Breast epithelium (tissue), 4 donors: Measurements from ENCODE around the gene POFUT2. TPM values are rescaled to one million over a fixed set of nuclear protein-coding genes. Genes with fewer than 3 reads are reported as not detected.

Experiments used
- DNase-seq, 2 donors: peaks; one replicate each; pipeline ENCODE4 v3.0.0-alpha.2; 2019; ENCODE audit warnings: low spot score in 2 of 2
- H3K27ac ChIP-seq, 2 donors: fragments of 200-600 bp; sonication (generic) in 1 of 2; one replicate each; pipeline ENCODE4 v1.5.1; 2016 to 2019; ENCODE audit warnings: mild to moderate bottlenecking in 1 of 2
- H3K27me3 ChIP-seq, 2 donors: fragments of 200-600 bp; sonication (generic) in 1 of 2; one replicate each; pipeline versions ENCODE4 v1.5.1 to v1.6.0; 2017 to 2019; ENCODE audit warnings: control low read depth in 1 of 2, mild to moderate bottlenecking in 1 of 2
- H3K36me3 ChIP-seq: fragments of 200-600 bp; one replicate; pipeline ENCODE4 v1.5.1; 2019
- H3K4me1 ChIP-seq, 2 donors: fragments of 200-600 bp; sonication (generic); one replicate each; pipeline ENCODE4 v1.5.1; 2016 to 2019; ENCODE audit warnings: control low read depth in 1 of 2
- H3K4me3 ChIP-seq, 3 donors: fragments of 200-600 bp; sonication (generic); 1 replicate in 2 of 3; 2 replicates in 1 of 3; pipeline ENCODE4 v1.5.1; 2016 to 2019; ENCODE audit warnings: mild to moderate bottlenecking in 3 of 3, moderate library complexity in 2 of 3
- H3K9me3 ChIP-seq, 2 donors: fragments of 200-600 bp; sonication (generic) in 1 of 2; one replicate each; pipeline ENCODE4 v1.5.1; 2016 to 2019; ENCODE audit warnings: control low read depth in 1 of 2
- POLR2A ChIP-seq: fragments of 450-650 bp; IDR thresholded peaks from one replicate; pipeline ENCODE4 v1.6.1; 2016; ENCODE audit warnings: antibody characterized with exemption, mild to moderate bottlenecking, moderate library complexity
- POLR2AphosphoS5 ChIP-seq, 3 donors: sonication (generic); formaldehyde crosslinking; IDR thresholded peaks; one replicate each; pipeline ENCODE4 v1.6.1; 2017; ENCODE audit warnings: antibody characterized with exemption in 3 of 3
- intact Hi-C: fragments of 100-400 bp; cut with DNase I; formaldehyde crosslinking; loops from one replicate; pipeline ENCODE4 v1.15.1; 2023; ENCODE audit warnings: low total_unique reads
- total RNA-seq, 3 donors: library from RNA; depleted of rRNA; stranded (reverse); fragments of >200 nt; gene quantifications; one replicate each; pipeline ENCODE4 v1.1.0, GENCODE V29; 2016
- TF ChIP-seq, protein P1 (sequence below), 3 donors: fragments of 450-650 bp; IDR thresholded peaks; one replicate each; pipeline ENCODE4 v1.5.1; 2016 to 2017; ENCODE audit warnings: antibody characterized with exemption in 3 of 3, mild to moderate bottlenecking in 3 of 3, moderate library complexity in 3 of 3

POFUT2 gene
- total RNA-seq, 3 donors from 2014 or later = 20.0 to 22.9 (median 22.1) TPM

DNA sequence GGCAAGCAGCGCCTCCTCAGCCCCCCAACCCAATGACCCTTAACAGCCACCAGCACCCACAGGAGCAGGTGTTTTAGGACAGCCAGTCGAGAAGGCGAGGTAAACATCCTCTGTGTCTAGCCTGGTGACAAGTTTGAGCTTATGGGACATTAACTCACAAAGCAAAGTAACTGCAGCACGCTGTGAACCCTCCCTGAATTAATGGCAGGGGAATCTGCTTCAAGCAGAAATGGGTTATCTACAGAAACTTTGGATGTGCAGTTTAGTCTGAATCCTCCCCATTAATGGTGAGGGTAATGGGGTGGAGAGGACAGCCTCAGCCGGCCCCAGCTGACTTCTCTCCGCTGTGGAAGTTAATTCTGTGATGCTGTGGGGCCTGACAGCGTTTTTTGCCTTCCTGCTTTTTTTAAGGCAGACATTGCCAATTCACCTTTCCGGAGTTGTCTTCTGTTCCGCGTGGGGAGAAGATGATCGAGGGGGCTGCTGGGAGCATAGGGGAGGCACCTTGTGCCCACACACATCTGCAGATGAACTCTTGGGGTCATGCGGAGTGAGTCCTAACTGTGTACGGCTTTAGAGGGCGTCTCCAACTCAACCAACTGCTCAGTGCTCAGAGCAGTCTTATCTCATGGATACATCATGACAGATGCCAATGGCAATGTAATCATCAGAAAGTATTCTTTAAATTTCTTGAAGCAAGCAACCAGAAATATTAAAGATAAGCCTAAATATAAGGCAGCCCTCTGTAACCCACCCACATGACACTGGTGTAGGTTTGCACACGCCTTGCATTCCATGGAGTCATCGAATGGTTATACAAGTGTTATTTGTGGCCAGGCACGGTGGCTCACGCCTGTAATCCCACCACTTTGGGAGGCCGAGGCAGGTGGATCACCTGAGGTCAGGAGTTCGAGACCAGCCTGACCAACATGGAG, 41.0 kb downstream of the POFUT2 start:
- Histone ChIP-seq H3K27ac (no peak overlapping the region), H3K27me3 (peaks cover 0 to 3% of the 10 kb centered on the region in 2 donors), H3K36me3 (no peaks in the 10 kb centered on the region), H3K4me1 (no peaks in the 10 kb centered on the region), H3K9me3 (peaks cover 19 to 22% of the 10 kb centered on the region in 2 donors), H3K4me3 (no peak overlapping the region)
- intact Hi-C loops = no loop called here
- TF ChIP-seq POLR2AphosphoS5 (IDR thresholded peaks at IDR 0.05) (no peak), POLR2A (no peak)
- TF ChIP-seq, protein P1, sequence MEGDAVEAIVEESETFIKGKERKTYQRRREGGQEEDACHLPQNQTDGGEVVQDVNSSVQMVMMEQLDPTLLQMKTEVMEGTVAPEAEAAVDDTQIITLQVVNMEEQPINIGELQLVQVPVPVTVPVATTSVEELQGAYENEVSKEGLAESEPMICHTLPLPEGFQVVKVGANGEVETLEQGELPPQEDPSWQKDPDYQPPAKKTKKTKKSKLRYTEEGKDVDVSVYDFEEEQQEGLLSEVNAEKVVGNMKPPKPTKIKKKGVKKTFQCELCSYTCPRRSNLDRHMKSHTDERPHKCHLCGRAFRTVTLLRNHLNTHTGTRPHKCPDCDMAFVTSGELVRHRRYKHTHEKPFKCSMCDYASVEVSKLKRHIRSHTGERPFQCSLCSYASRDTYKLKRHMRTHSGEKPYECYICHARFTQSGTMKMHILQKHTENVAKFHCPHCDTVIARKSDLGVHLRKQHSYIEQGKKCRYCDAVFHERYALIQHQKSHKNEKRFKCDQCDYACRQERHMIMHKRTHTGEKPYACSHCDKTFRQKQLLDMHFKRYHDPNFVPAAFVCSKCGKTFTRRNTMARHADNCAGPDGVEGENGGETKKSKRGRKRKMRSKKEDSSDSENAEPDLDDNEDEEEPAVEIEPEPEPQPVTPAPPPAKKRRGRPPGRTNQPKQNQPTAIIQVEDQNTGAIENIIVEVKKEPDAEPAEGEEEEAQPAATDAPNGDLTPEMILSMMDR (IDR thresholded peaks at IDR 0.05) = no peak
- no peak for DNase-seq

DNA sequence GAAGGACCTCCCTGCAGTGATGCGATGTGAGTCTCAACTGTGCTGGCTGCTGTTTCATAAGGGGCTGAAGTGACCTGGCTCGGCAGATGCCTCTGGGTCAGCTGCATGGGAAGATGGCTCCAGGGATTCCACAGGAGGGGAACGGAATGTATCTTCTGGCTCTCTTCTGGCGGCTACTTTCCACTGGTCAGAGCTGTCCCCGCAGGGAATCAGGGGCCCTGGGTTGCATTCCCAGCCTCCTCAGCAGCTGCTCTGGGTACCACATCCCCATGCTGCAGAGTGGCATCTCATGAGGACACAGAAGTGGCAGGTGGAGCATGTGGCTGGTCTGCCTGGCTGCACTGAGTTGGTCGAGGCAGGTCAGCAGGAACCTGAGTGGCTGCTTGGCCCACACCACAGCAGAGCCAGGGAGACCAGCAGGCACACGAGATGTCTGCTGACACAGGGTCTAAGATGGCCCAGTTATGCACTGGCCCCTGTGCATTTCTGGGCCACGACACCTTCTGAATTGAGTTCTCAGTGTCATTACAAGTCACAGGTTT, 42.8 kb downstream of the POFUT2 start:
- Histone ChIP-seq H3K27ac (no peak overlapping the region), H3K9me3 (peaks cover 17 to 34% of the 10 kb centered on the region in 2 donors), H3K27me3 (peaks cover 0 to 3% of the 10 kb centered on the region in 2 donors), H3K4me1 (no peaks in the 10 kb centered on the region), H3K36me3 (no peaks in the 10 kb centered on the region), H3K4me3 (no peak overlapping the region)
- intact Hi-C loops = no loop called here
- no peak for TF ChIP-seq POLR2A
- peak in 1 of 2 donors; percentile 10 for DNase-seq

GRCh38 chr21:45243603-45244002, 44.1 kb downstream of the POFUT2 start:
- H3K4me3 ChIP-seq = no peak overlapping the region
- H3K36me3 ChIP-seq = no peaks in the 10 kb centered on the region
- DNase-seq = no peak
- TF ChIP-seq POLR2AphosphoS5 (IDR thresholded peaks at IDR 0.05) = no peak
- TF ChIP-seq, protein P1 (IDR thresholded peaks at IDR 0.05) = no peak
- TF ChIP-seq POLR2A = no peak
- H3K9me3 ChIP-seq = peaks cover 17 to 34% of the 10 kb centered on the region in 2 donors
- intact Hi-C loops = no loop called here
- peaks cover 0 to 3% of the 10 kb centered on the region in 2 donors for H3K27me3 ChIP-seq
- H3K27ac ChIP-seq = no peak overlapping the region
- no peaks in the 10 kb centered on the region for H3K4me1 ChIP-seq

DNA sequence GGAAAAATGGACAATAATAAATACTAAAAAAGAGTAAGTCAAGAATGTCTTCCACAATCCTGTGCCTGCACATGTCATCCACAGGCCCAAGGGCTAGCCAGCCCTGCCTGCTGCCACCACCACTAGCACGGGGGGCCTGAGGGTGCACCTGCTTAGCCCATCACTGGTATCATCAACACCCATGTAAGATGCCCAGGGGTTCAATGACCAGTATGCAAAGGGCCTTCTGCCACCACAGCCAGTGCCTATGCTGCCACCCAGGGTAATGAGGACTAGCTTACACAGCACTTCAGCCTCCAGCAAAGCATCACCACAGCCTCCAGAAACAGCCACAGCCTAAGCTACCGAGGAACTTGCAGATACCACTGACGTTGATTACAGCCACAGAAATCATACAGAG, 46.3 kb downstream of the POFUT2 start:
- TF ChIP-seq POLR2A = no peak
- TF ChIP-seq, protein P1 (IDR thresholded peaks at IDR 0.05) = no peak
- no peak for TF ChIP-seq POLR2AphosphoS5 (IDR thresholded peaks at IDR 0.05)
- H3K36me3 ChIP-seq = no peaks in the 10 kb centered on the region
- no peak for DNase-seq
- H3K9me3 ChIP-seq = peaks cover 17 to 34% of the 10 kb centered on the region in 2 donors
- H3K4me1 ChIP-seq = no peaks in the 10 kb centered on the region
- intact Hi-C loops = no loop called here
- no peaks in the 10 kb centered on the region for H3K27me3 ChIP-seq
- H3K27ac ChIP-seq = no peak overlapping the region
- no peak overlapping the region for H3K4me3 ChIP-seq

- H3K4me3 ChIP-seq = no peak overlapping the region
- no peak for DNase-seq
- no peak overlapping the region for H3K27ac ChIP-seq
Measured at GRCh38 chr21:45237401-45237800, 50.3 kb downstream of the POFUT2 start.

More at GRCh38 chr21:45237401-45237800, 50.3 kb downstream of the POFUT2 start:
- Histone ChIP-seq H3K36me3 (no peaks in the 10 kb centered on the region), H3K4me1 (no peaks in the 10 kb centered on the region), H3K9me3 (peaks cover 11 to 19% of the 10 kb centered on the region in 2 donors), H3K27me3 (peaks cover 0 to 6% of the 10 kb centered on the region in 2 donors)
- intact Hi-C loops = no loop called here
- TF ChIP-seq POLR2AphosphoS5 (IDR thresholded peaks at IDR 0.05) (no peak), POLR2A (no peak)
- TF ChIP-seq, protein P1 (IDR thresholded peaks at IDR 0.05) = no peak
